B cell (primary cell): Measurements from ENCODE around the gene CERT1.

Experiments
- EZH2 ChIP-seq: IDR thresholded peaks from 2 replicates; pipeline ENCODE4 v1.6.1; 2012; ENCODE audit warnings: borderline replicate concordance, low read depth, mild to moderate bottlenecking, moderate library complexity, low read length; ENCODE audit not compliant: insufficient read depth, poor library complexity, severe bottlenecking
- TF ChIP-seq, protein P1 (sequence below): fragments of 200-600 bp; IDR thresholded peaks from one replicate; pipeline ENCODE4 v1.8.0; 2022; ENCODE audit warnings: antibody characterized with exemption, mild to moderate bottlenecking

DNA sequence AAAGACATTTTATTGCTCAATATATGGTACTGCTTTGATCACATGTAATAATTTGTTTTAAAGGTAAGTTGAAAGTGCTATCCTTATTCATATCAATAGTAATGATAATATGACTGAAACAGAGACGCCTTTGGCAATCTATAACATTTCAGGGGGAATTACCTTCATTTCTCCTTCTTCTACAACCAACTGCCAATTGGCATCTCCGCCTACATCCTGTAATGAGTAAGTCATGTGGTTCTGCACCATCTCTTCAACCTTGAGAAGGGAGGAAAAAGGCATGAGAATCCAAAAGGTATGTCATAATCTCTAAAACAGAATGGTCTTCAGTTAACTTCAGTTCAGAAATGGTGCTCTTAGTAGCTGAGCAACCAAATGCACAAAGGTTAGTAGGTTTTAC is 122.0 kb downstream of the CERT1 start:
- TF ChIP-seq, protein P1, sequence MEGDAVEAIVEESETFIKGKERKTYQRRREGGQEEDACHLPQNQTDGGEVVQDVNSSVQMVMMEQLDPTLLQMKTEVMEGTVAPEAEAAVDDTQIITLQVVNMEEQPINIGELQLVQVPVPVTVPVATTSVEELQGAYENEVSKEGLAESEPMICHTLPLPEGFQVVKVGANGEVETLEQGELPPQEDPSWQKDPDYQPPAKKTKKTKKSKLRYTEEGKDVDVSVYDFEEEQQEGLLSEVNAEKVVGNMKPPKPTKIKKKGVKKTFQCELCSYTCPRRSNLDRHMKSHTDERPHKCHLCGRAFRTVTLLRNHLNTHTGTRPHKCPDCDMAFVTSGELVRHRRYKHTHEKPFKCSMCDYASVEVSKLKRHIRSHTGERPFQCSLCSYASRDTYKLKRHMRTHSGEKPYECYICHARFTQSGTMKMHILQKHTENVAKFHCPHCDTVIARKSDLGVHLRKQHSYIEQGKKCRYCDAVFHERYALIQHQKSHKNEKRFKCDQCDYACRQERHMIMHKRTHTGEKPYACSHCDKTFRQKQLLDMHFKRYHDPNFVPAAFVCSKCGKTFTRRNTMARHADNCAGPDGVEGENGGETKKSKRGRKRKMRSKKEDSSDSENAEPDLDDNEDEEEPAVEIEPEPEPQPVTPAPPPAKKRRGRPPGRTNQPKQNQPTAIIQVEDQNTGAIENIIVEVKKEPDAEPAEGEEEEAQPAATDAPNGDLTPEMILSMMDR: no peak
- no peak for TF ChIP-seq EZH2
